ENCODE data around the gene PIGP.

DNA sequence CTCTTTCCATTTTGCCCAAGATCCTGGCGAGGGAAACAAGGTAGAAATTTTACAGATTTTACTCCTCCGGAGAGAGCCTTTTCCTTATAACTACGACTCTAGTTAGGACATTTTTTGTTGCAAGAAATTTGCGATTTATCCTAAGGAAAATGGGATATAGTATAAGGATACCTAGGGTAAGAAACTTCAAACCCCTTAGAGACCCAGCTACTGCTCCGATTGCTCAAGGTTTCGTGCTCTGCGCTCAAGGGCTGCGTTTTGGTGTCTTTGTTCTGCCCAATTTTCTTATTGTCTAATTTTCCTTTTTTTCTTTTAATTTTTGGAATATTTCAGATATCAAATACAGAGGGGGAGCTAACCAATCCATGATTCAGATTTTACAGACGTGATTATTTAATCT lies 1.7 kb upstream of the PIGP start:
- TF ChIP-seq, protein P1, sequence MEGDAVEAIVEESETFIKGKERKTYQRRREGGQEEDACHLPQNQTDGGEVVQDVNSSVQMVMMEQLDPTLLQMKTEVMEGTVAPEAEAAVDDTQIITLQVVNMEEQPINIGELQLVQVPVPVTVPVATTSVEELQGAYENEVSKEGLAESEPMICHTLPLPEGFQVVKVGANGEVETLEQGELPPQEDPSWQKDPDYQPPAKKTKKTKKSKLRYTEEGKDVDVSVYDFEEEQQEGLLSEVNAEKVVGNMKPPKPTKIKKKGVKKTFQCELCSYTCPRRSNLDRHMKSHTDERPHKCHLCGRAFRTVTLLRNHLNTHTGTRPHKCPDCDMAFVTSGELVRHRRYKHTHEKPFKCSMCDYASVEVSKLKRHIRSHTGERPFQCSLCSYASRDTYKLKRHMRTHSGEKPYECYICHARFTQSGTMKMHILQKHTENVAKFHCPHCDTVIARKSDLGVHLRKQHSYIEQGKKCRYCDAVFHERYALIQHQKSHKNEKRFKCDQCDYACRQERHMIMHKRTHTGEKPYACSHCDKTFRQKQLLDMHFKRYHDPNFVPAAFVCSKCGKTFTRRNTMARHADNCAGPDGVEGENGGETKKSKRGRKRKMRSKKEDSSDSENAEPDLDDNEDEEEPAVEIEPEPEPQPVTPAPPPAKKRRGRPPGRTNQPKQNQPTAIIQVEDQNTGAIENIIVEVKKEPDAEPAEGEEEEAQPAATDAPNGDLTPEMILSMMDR (IDR thresholded peaks at IDR 0.05): no peak
- TF ChIP-seq EP300 (IDR thresholded peaks at IDR 0.05) (no peak), POLR2A (IDR thresholded peaks at IDR 0.05) (no peak)

Measured in ovary (tissue), 3 donors.